Fibroblast of mammary gland (primary cell): ENCODE data around the gene PIWIL4.

ENCODE experiments used
- DNase-seq: peaks from one replicate; pipeline ENCODE4 v3.0.0-alpha.2; 2010; ENCODE audit warnings: low read depth
- H3K4me3 ChIP-seq: 2 replicates; pipeline ENCODE4 v1.5.1; 2011; ENCODE audit warnings: low read depth, mild to moderate bottlenecking, low read length, moderate library complexity; ENCODE audit not compliant: control insufficient read depth
- CTCF ChIP-seq: conservative IDR thresholded peaks from 2 replicates; pipeline ENCODE4 v1.5.1; 2011; ENCODE audit warnings: low read depth, low read length, inconsistent platforms; ENCODE audit not compliant: control insufficient read depth, insufficient read depth

The PIWIL4 gene

GRCh38 chr11:94526645-94527438, 40.3 kb upstream of the PIWIL4 start:
- no peak for TF ChIP-seq CTCF

GRCh38 chr11:94528551-94528950, 38.6 kb upstream of the PIWIL4 start:
- no peak for TF ChIP-seq CTCF

More at GRCh38 chr11:94526645-94527438, 40.3 kb upstream of the PIWIL4 start:
- no peak overlapping the region for H3K4me3 ChIP-seq
- DNase-seq = peak; percentile 10

GRCh38 chr11:94532211-94532610, 35.0 kb upstream of the PIWIL4 start:
- no peak for DNase-seq
- no peak overlapping the region for H3K4me3 ChIP-seq
- TF ChIP-seq CTCF = no peak

More at GRCh38 chr11:94528551-94528950, 38.6 kb upstream of the PIWIL4 start:
- peak; percentile 25 for DNase-seq
- H3K4me3 ChIP-seq = no peak overlapping the region

- H3K4me3 ChIP-seq = no peak overlapping the region
- TF ChIP-seq CTCF = no peak
- DNase-seq = no peak
Measured at GRCh38 chr11:94533206-94533605, 34.0 kb upstream of the PIWIL4 start.

GRCh38 chr11:94533696-94534630, 33.2 kb upstream of the PIWIL4 start:
- no peak for TF ChIP-seq CTCF
- DNase-seq = no peak
- H3K4me3 ChIP-seq = no peak overlapping the region

GRCh38 chr11:94536386-94536785, 30.8 kb upstream of the PIWIL4 start:
- DNase-seq = no peak
- H3K4me3 ChIP-seq = no peak overlapping the region
- no peak for TF ChIP-seq CTCF
